HG03039 (cell line): ENCODE results near the gene PRODH2.

Experiments
- ATAC-seq: cut with Tn5 transposase; IDR thresholded peaks from one replicate; pipeline ENCODE4 v1.9.1; 2021; ENCODE audit warnings: mild to moderate bottlenecking, moderate library complexity; ENCODE audit not compliant: unreplicated experiment

PRODH2 gene, protein sequence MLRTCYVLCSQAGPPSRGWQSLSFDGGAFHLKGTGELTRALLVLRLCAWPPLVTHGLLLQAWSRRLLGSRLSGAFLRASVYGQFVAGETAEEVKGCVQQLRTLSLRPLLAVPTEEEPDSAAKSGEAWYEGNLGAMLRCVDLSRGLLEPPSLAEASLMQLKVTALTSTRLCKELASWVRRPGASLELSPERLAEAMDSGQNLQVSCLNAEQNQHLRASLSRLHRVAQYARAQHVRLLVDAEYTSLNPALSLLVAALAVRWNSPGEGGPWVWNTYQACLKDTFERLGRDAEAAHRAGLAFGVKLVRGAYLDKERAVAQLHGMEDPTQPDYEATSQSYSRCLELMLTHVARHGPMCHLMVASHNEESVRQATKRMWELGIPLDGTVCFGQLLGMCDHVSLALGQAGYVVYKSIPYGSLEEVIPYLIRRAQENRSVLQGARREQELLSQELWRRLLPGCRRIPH

DNA sequence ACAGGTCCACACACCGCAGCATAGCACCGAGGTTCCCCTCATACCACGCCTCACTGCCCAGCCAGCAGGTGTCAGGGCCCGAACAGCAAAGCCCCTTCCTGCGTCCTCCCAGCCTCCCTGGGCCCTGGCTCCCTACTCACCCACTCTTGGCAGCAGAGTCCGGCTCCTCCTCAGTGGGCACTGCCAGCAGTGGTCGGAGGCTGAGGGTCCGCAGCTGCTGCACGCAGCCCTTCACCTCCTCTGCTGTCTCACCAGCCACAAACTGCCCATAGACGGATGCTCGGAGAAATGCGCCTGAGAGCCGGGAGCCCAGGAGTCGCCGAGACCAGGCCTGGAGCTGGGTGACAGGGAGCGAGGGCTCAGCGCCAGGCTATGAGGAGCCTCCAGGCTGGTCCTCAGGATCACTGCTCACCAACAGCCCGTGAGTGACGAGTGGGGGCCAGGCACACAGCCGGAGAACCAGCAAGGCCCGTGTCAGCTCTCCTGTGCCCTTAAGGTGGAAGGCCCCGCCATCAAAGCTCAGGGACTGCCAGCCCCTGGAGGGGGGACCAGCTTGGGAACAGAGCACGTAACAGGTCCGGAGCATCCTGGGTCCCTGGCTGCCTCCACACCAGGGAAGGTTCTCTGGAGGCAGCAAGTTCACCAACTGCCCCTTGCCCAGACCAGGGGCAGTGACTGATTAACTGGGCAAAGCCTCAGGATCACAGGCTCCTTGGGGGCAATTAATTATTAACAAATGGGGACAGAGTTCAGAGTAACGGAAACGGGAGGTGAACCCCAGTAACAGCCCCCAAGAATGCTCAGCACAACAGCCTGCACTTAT is at the start of gene PRODH2:
Gene PRODH2 (minus strand): TSS at position 626 of the 823 bp plus-strand sequence. CDS start 40 bp downstream, at position 586.
- ATAC-seq = no peak

DNA sequence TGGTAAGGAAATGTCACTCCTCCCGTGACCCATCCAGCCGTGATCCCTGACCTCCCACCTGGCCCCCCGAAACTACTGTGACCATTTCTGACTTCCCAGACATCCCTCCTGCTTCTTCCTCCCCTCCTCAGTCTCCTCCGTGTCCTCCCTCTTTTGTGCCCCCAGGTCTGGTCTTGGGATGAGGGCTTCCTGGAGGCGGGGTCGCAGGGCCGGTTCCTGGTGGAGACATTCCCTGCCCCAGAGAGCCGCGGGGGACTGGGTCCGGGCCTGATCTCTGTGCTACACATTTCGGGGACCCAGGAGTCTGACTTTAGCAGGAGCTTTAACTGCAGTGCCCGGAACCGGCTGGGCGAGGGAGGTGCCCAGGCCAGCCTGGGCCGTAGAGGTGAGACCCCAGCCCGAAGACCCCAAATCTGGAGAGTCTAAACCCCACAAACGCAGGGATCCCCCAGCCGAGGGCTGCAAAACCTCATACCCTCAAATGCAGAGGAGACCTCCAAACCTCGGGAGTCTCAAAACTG is 49.1 kb upstream of the PRODH2 start:
- no peak for ATAC-seq

DNA sequence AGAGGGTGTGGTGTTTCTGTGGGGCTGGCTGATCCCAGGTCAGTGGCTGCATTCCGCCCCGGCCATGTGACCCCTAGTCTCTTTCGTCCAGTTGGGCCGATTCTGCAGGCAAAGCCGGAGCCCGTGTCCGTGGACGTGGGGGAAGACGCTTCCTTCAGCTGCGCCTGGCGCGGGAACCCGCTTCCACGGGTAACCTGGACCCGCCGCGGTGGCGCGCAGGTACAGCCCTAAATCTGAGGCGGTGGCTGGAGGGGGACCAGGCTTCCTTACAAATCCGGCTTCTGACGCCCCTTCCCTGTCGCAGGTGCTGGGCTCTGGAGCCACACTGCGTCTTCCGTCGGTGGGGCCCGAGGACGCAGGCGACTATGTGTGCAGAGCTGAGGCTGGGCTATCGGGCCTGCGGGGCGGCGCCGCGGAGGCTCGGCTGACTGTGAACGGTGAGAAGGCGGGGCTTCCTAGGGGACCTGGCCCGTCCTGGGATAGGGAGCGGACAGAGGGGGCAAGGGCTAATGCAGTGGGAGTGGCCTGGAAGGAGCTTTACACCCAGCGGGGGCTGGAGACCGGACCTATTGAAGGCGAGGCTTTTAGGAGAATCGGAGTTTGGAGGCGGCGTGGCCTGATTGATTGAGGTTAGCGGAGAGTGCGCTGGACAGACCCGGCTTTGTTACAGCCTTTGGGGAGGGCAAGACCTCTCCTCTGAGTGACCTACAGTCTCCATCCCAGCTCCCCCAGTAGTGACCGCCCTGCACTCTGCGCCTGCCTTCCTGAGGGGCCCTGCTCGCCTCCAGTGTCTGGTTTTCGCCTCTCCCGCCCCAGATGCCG is 48.4 kb upstream of the PRODH2 start:
- no peak for ATAC-seq

DNA sequence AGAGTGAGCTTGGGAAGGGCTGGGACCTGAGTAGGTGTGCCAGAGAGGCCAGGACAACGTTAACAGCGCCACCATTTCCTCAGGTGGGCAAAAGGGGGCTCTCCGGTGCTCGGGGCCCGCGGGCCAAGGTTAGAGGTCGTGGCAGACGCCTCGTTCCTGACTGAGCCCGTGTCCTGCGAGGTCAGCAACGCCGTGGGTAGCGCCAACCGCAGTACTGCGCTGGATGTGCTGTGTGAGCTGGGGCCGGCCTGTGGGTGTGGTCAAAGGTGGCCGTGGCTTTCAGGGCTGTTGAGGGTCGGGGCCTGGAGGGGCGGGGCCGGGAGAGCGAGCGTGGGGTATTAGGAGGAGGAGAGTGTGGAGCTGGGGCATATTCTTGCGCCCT is 47.8 kb upstream of the PRODH2 start:
- no peak for ATAC-seq

DNA sequence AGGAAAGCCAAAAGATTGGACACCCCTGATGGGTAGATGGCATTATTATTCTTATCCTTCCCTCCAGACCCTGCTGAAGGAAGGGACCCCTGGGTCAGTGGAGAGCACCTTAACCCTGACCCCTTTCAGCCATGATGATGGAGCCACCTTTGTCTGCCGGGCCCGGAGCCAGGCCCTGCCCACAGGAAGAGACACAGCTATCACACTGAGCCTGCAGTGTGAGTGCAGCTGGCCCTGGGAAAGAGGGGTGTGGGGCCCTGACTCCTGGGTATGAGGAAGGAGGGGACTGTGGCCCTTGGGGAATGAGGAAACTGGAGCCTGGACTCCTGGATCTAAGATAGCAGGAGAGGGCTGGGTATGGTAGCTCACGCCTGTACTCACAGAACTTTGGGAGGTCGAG is 46.8 kb upstream of the PRODH2 start:
- no peak for ATAC-seq

DNA sequence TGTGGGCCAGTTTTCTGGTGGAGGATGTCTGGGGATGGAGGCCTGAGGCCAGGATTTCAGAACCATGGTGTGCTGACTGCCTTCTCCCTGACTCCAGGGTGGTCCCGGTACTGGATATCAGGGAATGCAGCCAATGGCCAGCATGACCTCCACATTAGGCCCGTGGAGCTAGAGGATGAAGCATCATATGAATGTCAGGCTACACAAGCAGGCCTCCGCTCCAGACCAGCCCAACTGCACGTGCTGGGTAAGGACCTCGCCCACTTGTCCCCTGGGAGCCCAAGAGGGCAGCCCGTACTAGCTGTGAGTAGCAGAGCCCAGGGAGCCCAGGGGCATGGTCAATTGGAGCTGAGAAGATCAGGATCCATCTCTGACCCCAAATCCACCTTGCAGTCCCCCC is 45.7 kb upstream of the PRODH2 start:
- no peak for ATAC-seq

DNA sequence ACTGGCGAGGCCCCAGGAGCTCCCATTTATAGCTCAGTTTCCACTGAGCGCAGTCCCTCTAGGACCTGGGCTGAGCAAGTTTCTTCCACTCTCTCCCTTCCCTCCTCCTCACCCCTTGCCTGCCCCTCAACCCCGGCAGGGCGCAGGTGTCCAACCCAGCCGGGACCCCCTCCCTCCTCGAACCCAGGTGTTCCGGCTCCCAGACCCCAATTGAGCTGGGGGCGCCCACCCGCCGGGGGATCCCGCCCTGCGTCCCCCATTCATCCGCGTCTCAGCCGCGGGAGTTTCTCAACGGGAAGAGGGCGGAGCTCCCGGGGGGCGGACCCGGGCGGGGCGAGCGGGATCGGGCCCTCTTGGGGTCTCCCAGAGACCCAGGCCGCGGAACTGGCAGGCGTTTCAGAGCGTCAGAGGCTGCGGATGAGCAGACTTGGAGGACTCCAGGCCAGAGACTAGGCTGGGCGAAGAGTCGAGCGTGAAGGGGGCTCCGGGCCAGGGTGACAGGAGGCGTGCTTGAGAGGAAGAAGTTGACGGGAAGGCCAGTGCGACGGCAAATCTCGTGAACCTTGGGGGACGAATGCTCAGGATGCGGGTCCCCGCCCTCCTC is 44.0 kb upstream of the PRODH2 start, which contains the start of gene KIRREL2:
Gene KIRREL2 (plus strand): TSS at position 366 of the 604 bp plus-strand sequence. CDS start 209 bp downstream, at position 575.
- no peak for ATAC-seq

DNA sequence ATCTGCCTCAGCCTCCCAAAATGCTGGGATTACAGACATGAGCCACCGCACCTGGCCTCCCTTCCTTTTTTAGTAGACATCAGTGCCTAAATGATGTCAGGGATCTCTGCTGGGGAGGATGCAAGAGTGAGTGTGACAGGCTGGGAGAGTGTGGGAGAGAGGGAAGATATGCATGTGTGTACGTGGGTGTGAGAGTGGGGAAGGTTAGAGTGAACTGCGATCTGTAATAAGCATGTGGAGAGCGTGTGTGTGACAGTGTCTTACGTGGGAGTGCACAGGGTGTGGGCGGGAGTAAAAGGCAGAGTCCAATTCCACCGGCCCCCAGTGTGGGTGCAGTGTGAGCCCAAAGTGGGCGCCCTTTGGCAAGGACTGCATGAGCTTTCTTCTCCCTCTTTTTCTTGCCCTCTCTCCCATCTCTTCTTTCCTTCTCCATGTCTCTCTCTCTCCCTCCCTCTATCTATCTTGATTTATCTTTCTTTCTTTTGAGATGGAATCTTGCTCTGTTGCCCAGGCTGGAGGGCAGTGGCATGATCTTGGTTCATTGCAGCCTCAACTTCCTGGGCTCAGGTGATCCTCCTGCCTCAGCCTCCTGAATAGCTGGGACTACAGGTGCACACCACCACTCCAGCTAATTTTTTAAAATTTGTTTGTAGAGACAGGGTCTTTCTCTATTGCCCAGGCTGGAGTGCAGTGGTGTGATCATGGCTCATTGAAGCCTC is 40.6 kb upstream of the PRODH2 start:
- ATAC-seq = no peak

DNA sequence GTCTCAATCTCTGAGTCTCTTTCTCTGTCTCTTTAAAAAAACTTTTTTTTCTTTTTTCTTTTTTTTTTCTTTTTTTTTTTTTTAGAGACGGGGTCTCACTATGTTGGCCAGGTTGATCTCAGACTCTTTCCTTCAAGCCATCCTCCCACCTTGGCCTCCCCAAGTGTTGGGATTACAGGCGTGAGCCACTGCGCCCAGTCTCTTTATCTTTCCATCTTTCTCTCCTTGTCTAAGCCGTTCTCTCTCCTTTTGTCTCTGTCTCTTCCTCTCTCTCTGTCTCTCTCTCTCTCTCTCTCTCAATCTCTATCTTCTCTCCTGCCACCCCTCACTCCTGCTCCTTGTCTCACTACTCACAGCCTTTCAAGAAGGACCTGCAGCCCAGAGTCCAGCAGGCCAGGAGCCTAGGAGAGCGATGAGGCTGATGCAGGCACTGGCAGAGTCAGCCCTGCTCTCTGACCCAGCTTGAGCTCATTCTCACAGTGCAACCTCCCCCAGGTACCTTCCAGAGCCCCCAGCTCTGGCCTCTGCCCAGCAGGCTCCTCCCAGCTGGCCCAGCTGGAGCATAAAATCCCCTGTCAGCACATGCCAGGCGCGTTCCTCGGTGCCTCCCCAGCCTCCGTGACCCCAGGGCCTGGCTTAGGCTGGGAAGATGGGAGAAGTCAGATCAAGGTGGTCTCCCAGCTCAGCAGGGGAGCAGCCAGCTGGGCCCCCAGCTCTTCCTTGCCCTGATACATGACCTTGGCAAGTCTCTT is 39.6 kb upstream of the PRODH2 start, which contains the start of gene NPHS1:
Gene NPHS1 (minus strand): TSS at position 476 of the 752 bp plus-strand sequence. CDS start 667 bp downstream, outside the sequence.
- no peak for ATAC-seq

DNA sequence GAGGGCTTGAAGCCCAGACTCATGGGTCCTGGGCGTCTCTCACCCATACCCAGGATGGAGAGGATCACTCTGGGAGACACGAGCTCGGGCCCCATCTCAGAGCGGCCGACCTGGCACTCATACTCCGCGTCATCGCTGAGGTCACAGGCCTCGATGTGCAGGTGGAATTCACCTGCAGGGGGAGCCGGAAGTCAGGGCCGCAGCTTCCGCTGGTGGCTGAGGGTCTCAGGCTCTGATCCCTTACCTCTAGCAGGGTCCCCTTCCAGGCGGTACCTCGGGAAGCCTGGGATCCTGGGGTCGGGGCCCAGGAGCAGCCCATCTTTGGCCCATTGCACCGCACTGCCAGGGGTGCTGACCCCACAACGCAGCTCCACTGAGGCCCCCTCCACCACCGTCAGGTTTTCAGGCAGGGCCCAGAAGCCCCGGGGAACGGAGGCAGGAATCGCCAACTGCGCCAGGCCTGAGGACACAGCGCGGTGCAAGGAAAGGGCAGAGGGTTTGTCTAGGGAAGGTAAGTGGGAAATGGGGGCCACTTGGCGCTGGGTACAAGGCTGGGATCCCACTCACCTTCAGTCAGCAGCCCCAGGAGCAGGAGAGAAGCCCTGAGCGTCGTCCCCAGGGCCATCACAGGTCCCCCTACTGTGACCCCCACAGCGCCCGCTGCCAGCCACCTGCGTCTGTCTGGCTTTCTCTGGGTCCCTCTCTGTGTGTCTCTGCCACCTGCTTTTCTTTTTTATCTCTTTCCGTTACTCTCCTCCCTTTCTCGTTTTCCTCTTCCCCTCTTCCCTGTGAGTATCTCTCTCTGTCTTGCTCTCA is 38.8 kb upstream of the PRODH2 start:
- ATAC-seq = no peak

DNA sequence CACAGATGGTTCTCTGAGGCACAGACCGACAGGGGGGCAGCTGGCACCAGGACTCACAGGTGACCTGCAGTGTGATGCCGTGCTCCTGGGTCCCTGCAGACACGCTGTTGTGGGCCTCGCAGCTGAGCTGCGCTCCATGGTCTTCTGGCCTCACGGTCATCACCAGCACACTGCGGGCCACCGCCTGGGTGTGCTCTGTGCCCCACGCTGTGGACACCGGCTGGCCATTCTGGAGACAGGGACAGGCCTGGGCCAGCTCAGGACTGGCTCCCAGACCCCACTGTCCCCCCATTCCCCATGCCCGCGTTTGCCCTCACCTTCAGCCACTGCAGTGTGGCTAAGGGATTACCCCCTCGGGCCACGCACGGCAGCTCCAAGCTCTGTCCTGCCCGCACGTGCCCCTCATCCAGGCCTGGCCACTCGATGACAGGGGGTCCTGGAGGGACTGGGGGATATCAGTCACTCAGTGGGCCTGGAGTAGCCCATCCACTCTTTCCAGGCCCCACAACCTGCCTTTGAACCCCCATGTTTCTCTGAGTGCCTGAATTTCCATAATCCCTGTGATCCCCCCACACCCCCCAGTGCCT is 36.4 kb upstream of the PRODH2 start:
- ATAC-seq = no peak

DNA sequence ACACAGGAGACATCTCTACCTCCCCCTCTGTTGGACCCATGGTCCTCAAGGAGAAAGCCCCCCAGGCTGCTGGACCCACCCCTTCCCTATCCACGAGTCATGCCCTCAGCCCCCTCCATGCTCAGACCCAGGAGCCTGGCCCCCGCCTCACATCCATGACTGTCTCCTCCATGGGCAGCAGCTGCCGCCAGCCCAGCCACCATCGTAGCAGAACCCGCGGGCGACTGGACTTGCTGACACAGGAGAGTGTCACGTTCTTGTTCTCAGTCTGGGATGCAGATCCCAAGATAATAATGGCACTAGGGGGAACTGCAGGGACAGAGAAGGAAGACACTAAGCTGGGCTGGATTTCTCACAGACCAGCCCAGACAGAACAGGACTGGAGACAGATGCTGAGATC is 35.8 kb upstream of the PRODH2 start:
- no peak for ATAC-seq

DNA sequence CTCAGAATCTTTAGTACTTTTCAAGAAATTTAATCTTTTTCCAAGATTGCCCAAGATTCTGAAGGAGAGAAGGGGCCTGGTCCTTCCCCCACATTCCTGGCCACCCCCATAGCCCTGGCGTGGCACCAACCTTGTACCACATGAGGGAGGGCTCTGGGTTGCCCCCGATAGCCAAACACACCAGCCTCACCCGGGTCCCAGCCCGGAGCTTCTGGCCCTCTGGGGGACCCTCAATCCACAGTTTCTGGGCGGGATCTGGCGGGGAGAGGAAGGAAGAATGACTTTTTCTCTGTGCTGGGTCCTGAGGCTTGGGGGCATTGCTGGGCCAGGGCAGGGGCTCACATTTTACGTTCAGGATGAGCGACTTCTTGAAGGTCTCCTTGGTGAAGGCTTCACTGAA is 35.3 kb upstream of the PRODH2 start:
- ATAC-seq = no peak

DNA sequence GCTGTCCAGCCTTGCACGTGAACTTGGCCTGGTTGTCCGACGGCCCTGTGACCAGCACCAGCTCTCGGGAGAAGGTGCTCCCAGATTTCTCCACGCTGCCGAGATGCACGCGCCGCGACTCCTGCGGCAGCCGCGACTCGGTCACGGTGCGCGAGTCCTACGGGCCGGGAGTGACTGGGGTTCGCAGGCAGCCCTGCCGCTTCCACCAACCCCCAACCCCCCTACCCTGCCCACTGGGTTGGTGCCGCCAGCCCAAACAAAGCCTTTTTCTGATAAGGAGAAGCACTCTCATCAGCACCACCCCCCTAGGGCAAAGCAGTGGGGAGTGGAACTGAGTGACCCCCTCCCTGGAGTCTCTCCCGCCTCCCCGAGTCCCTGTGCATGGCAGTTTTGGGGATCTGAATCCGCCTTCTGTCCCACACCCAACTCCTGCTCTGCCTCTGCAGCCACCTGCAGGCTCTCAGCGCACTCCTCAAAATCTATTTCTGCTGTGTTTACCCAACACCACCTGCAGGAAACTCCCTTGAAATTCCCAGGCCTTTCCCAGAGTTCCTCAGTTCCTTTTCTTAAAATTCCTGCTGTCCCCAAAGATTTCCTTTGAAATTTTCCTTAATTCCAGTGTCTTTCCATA is 33.5 kb upstream of the PRODH2 start:
- no peak for ATAC-seq

DNA sequence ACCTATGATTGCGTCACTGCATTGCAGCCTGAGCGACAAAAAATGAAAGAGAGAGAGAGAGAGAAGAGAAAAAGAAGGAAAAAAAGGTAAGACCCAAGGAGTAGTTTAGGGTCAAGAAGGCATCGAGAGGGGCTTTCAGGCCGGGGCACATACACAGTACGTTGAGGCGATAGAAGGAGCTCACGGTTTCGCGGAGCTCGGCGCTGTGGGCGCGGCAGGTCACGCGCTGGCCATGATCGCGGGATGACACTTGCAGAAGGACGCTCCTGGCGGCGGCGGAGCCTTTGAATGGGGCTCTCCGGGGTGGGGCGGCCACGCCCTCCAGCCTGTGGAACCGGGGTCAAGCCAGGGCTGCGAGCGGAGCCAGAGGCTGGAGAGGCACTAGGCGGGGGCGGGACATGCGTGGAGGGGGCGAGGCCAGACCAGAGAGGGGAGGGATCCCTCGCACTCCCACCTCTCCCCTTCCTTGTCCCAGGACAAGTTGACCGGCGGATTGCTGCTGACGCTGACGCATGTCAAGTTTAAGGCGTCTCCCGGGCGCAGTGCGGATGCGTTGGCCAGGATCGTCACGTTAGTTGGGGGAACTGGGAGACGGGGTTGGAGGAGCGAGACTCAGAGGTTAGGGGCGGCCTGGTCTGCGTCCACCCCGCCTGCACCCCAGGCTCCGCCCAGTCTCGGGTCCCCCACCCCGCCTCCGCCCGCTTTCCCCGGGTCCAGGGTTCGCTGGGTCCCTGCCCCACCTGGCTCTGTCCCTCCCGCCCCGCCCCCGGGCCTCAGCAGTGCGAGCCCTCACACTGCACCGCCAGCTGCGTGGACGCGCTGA is 32.8 kb upstream of the PRODH2 start:
- no peak for ATAC-seq

DNA sequence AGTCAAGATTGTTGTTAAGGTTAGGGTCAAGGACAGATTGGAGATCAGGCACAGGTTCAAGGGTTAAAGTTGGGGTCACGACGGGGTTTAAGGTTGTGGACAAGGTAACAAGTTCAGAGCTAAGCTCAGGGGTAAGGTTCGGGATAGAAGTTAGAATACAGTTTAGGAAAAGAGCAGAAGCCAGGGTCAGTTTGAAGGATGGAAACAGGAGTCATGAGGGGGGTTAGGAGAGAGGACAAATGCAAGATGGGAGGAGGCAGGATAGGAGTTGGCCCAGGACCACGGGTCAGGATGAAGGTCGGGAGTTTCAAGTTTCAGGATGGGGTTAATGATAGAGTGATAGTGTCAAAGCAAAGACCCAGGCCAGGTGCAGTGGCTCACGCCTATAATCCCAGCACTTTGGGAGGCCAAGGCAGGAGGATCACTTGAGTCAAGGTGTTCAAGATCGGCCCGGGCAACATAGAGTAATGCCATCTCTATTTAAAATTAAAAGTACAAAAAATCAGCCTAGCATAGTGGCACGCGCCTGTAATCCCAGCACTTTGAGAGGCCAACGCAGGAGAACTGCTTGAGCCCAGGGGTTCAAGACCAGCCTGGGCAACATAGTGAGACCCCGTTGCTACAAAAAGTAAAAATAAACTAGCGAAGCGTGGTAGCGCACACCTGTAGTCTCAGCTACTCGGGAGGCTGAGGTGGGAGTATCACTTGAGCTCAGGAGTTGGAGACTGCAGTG is 32.0 kb upstream of the PRODH2 start:
- ATAC-seq = no peak
